Mesenchymal stem cell (in vitro differentiated cells and primary cell): Measurements from ENCODE around the gene MT1A.

Experiments
- DNase-seq: peaks from one replicate; pipeline ENCODE4 v3.0.0-alpha.2; 2013
- H2AFZ ChIP-seq: one replicate; pipeline ENCODE4 v1.6.1; 2013; ENCODE audit warnings: low read depth, mild to moderate bottlenecking, control low read depth, inconsistent platforms, low read length, moderate library complexity
- H2AK5ac ChIP-seq: 2 replicates; pipeline ENCODE4 v1.6.1; 2013; ENCODE audit warnings: low read length, moderate library complexity, mild to moderate bottlenecking, inconsistent platforms; ENCODE audit not compliant: severe bottlenecking
- H2BK120ac ChIP-seq: one replicate; pipeline ENCODE4 v1.6.1; 2013; ENCODE audit warnings: low read depth, mild to moderate bottlenecking, inconsistent platforms, low read length, moderate library complexity
- H2BK12ac ChIP-seq, 2 experiments: one replicate each; pipeline ENCODE4 v1.6.1; 2013; ENCODE audit warnings: inconsistent platforms in 2 of 2, low read length in 2 of 2, mild to moderate bottlenecking in 2 of 2, moderate library complexity in 2 of 2, control low read depth in 1 of 2
- H2BK15ac ChIP-seq: one replicate; pipeline ENCODE4 v1.6.1; 2013; ENCODE audit warnings: mild to moderate bottlenecking, low read depth, inconsistent platforms; ENCODE audit not compliant: poor library complexity, severe bottlenecking
- H2BK5ac ChIP-seq: 2 replicates; pipeline ENCODE4 v1.6.1; 2013; ENCODE audit warnings: low read depth, mild to moderate bottlenecking, low read length, control low read depth, inconsistent platforms; ENCODE audit not compliant: poor library complexity, severe bottlenecking
- H3K14ac ChIP-seq, 2 experiments: one replicate each; pipeline ENCODE4 v1.6.1; 2013; ENCODE audit warnings: inconsistent platforms in 2 of 2, low read length in 2 of 2, control low read depth in 1 of 2, mild to moderate bottlenecking in 1 of 2, moderate library complexity in 1 of 2
- H3K18ac ChIP-seq, 2 experiments: one replicate each; pipeline ENCODE4 v1.6.1; 2013; ENCODE audit warnings: inconsistent platforms in 2 of 2, low read length in 2 of 2, control low read depth in 1 of 2, low read depth in 1 of 2, mild to moderate bottlenecking in 1 of 2
- H3K23ac ChIP-seq, 2 experiments: one replicate each; pipeline ENCODE4 v1.6.1; 2013; ENCODE audit warnings: inconsistent platforms in 2 of 2, low read length in 2 of 2, mild to moderate bottlenecking in 2 of 2, moderate library complexity in 2 of 2, control low read depth in 1 of 2
- H3K27ac ChIP-seq: 2 replicates; pipeline ENCODE4 v1.5.1; 2013; ENCODE audit warnings: mild to moderate bottlenecking, moderate library complexity, low read length, control low read depth, inconsistent platforms; ENCODE audit not compliant: poor library complexity, severe bottlenecking
- H3K27me3 ChIP-seq, 2 experiments: 2 replicates each; pipeline versions ENCODE4 v1.6.1 to v1.7.0; 2013; ENCODE audit warnings: low read length in 2 of 2, mild to moderate bottlenecking in 2 of 2, moderate library complexity in 2 of 2, control low read depth in 1 of 2, inconsistent platforms in 1 of 2; ENCODE audit not compliant: control insufficient read depth in 1 of 2, insufficient read depth in 1 of 2
- H3K36me3 ChIP-seq, 2 experiments: 2 replicates each; pipeline versions ENCODE4 v1.6.1 to v1.7.0; 2013; ENCODE audit warnings: low read length in 2 of 2, control low read depth in 1 of 2, inconsistent platforms in 1 of 2, low read depth in 1 of 2, mild to moderate bottlenecking in 1 of 2; ENCODE audit not compliant: insufficient read depth in 2 of 2, control insufficient read depth in 1 of 2
- H3K4ac ChIP-seq, 2 experiments: one replicate each; pipeline ENCODE4 v1.6.1; 2013; ENCODE audit warnings: inconsistent platforms in 2 of 2, low read length in 2 of 2, mild to moderate bottlenecking in 2 of 2, moderate library complexity in 2 of 2, control low read depth in 1 of 2, low read depth in 1 of 2
- H3K4me1 ChIP-seq: 2 replicates; pipeline ENCODE4 v1.6.1; 2013; ENCODE audit warnings: low read depth, low read length, control low read depth; ENCODE audit not compliant: control insufficient read depth, insufficient read depth
- H3K4me2 ChIP-seq: 2 replicates; pipeline ENCODE4 v1.6.1; 2013; ENCODE audit warnings: low read length, mild to moderate bottlenecking, inconsistent platforms; ENCODE audit not compliant: poor library complexity, severe bottlenecking
- H3K4me3 ChIP-seq, 2 experiments: 2 replicates each; pipeline versions ENCODE4 v1.5.1 to v1.7.0; 2013; ENCODE audit warnings: low read length in 2 of 2, mild to moderate bottlenecking in 2 of 2, control low read depth in 1 of 2, low read depth in 1 of 2; ENCODE audit not compliant: insufficient read depth in 1 of 2
- H3K79me1 ChIP-seq: replicated peaks from 2 replicates; pipeline ENCODE4 v1.6.1; 2013; ENCODE audit warnings: mild to moderate bottlenecking, control low read depth, low read length, inconsistent platforms; ENCODE audit not compliant: poor library complexity, severe bottlenecking
- H3K9ac ChIP-seq: 2 replicates; pipeline ENCODE4 v1.7.0; 2013; ENCODE audit warnings: mild to moderate bottlenecking, low read length, moderate library complexity
- H3K9me3 ChIP-seq: 2 replicates; pipeline ENCODE4 v1.7.0; 2013; ENCODE audit warnings: mild to moderate bottlenecking, low read length; ENCODE audit not compliant: control insufficient read depth
- H4K8ac ChIP-seq: one replicate; pipeline ENCODE4 v1.6.1; 2013; ENCODE audit warnings: inconsistent platforms, mild to moderate bottlenecking, low read length, moderate library complexity
- H4K91ac ChIP-seq: one replicate; pipeline ENCODE4 v1.6.1; 2013; ENCODE audit warnings: mild to moderate bottlenecking, low read length, inconsistent platforms
- WGBS: methylation state at CpG from one replicate; pipeline ENCODE4 v1.1.7; 2013; ENCODE audit warnings: mixed read lengths; 5-methylcytosine and 5-hydroxymethylcytosine counted together

Gene MT1A

DNA sequence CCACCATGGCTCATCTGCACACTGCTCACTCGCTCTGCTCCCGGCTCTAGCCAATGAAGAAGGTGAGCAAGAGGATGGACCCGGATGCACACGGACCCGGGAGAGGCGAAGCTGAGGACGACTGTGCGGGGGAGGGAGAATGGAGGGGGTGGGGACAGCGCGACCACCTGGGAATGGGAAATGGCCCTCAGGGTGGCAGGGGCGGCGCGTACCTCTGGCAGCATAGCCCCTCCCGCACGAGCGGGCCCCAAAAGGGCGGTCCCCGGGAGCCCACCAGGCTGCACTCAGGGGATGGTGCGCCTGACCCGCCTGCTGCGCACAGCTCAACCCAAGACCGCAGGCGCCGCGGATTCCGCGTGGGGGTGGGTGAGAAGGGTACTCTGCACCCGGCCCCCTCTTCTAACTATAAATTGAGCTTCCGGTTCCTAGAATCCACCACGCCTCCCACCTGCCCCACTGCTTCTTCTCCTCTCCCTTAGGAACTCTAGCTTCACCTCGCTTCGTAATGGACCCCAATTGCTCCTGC lies 37.3 kb downstream of the MT1A start:
- peaks cover 7% of the 10 kb centered on the region for H3K4me1 ChIP-seq
- peak overlapping the region in 1 of 2 experiments; percentile 24 for H3K4me3 ChIP-seq
- no peak overlapping the region for H2BK120ac ChIP-seq
- H3K4me2 ChIP-seq = peak overlapping the region; percentile 24
- H3K23ac ChIP-seq = no peak overlapping the region
- under 1% methylated on average over 26 of the region's 32 CpGs for WGBS
- peaks cover 14 to 46% of the 10 kb centered on the region in 2 experiments for H3K27me3 ChIP-seq
- no peaks in the 10 kb centered on the region for H3K36me3 ChIP-seq
- H2BK12ac ChIP-seq = no peak overlapping the region
- no peak overlapping the region for H3K27ac ChIP-seq
- no peak overlapping the region for H2AK5ac ChIP-seq
- DNase-seq = no peak
- H2BK5ac ChIP-seq = no peak overlapping the region
- no peak overlapping the region for H3K14ac ChIP-seq
- no peaks in the 10 kb centered on the region for H3K79me1 ChIP-seq
- no peaks in the 10 kb centered on the region for H3K9me3 ChIP-seq
- H4K8ac ChIP-seq = no peak overlapping the region
- H3K9ac ChIP-seq = no peak overlapping the region
- H3K4ac ChIP-seq = no peak overlapping the region
- no peak overlapping the region for H2BK15ac ChIP-seq
- H3K18ac ChIP-seq = no peak overlapping the region
- no peak overlapping the region for H2AFZ ChIP-seq
- H4K91ac ChIP-seq = no peak overlapping the region

DNA sequence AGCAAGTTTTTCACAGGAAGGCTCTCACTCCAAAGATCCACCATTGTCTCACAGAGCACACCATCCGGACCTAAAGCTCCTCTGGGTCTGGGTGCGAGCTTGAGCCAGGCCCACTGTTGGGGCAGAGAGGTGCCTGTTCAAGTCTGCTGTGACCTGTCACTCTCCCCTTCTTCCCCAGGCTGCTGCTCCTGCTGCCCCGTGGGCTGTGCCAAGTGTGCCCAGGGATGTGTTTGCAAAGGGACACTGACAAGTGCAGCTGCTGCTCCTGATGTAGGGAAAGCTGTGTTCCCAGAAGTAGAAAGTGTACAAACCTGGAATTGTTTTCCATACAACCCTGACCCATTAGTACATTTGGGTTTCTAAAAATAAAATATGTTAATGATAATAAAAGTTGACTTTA lies 39.0 kb downstream of the MT1A start:
- no peak overlapping the region for H2BK12ac ChIP-seq
- no peak overlapping the region for H3K4ac ChIP-seq
- DNase-seq = no peak
- no peak overlapping the region for H3K9ac ChIP-seq
- no peak overlapping the region for H3K23ac ChIP-seq
- H3K79me1 ChIP-seq = no peaks in the 10 kb centered on the region
- H3K36me3 ChIP-seq = no peaks in the 10 kb centered on the region
- no peak overlapping the region for H3K18ac ChIP-seq
- H4K91ac ChIP-seq = no peak overlapping the region
- no peak overlapping the region for H2BK15ac ChIP-seq
- H2AFZ ChIP-seq = no peak overlapping the region
- no peak overlapping the region for H2BK120ac ChIP-seq
- H4K8ac ChIP-seq = no peak overlapping the region
- no peak overlapping the region for H3K4me3 ChIP-seq
- no peaks in the 10 kb centered on the region for H3K9me3 ChIP-seq
- H2AK5ac ChIP-seq = no peak overlapping the region
- 85% methylated on average over 3 of the region's 3 CpGs for WGBS
- H3K4me1 ChIP-seq = peaks cover 9% of the 10 kb centered on the region
- no peak overlapping the region for H2BK5ac ChIP-seq
- H3K4me2 ChIP-seq = no peak overlapping the region
- no peak overlapping the region for H3K14ac ChIP-seq
- H3K27me3 ChIP-seq = peaks cover 13 to 29% of the 10 kb centered on the region in 2 experiments
- no peak overlapping the region for H3K27ac ChIP-seq

DNA sequence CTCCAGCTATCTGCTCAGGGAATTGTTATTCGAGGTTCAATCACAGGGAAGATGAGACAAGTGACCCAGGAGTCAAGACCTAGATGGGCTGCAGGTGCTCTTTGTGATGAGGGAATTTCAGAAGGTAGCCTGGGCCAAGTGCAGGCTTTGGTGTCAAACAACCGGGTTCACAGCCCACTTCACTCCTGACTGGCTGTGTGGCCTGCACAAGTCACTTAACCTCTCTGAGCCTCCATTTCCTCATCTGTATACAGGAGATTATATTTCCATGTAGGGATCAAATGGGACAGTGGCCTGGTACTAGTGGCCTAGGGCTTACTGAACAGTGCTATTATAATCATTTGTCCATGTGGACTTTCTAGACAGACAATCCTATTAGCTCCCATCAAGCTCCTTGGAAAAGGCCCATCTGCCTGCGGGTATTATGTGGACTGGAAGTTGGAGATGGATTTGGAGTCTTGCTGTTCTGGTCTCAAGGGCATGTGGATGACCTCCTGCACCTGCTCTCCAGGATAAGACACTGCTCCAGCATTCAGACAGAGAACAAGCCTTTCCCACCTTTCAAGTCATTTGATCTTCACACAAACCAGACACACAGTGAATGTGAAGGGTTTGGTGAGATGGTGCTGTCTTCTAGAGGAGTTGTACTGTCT lies 40.7 kb downstream of the MT1A start:
- H2BK120ac ChIP-seq = no peak overlapping the region
- no peaks in the 10 kb centered on the region for H3K9me3 ChIP-seq
- H3K27ac ChIP-seq = no peak overlapping the region
- H3K9ac ChIP-seq = no peak overlapping the region
- peaks cover 10 to 24% of the 10 kb centered on the region in 2 experiments for H3K27me3 ChIP-seq
- no peak overlapping the region for H4K91ac ChIP-seq
- no peak overlapping the region for H3K4ac ChIP-seq
- H2AK5ac ChIP-seq = no peak overlapping the region
- H3K14ac ChIP-seq = no peak overlapping the region
- H3K36me3 ChIP-seq = no peaks in the 10 kb centered on the region
- no peak overlapping the region for H3K18ac ChIP-seq
- WGBS = 90% methylated on average over 2 of the region's 3 CpGs
- H3K79me1 ChIP-seq = no peaks in the 10 kb centered on the region
- no peak overlapping the region for H3K23ac ChIP-seq
- no peak overlapping the region for H2BK5ac ChIP-seq
- no peak overlapping the region for H3K4me3 ChIP-seq
- no peak overlapping the region for H2AFZ ChIP-seq
- DNase-seq = no peak
- peaks cover 16% of the 10 kb centered on the region for H3K4me1 ChIP-seq
- H2BK12ac ChIP-seq = no peak overlapping the region
- H2BK15ac ChIP-seq = no peak overlapping the region
- H3K4me2 ChIP-seq = no peak overlapping the region
- H4K8ac ChIP-seq = no peak overlapping the region

DNA sequence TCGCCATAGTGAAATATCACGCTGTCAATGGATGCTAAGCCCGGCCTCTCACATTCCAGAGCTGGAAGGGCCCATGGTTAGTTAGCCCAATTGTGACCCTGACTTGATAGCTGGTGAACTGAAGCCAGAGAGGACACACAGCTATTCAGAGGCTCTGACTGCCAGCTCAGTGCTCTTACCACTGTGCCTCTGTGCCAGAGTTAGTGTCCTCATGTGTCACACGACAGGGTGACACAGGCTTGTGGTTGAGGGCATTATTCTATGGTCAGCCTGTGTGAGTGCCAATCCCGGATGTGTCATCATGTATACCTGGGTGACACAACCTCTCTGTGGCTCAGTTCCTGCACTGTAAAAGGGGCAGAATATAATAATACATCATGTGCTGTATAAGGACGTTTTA lies 41.4 kb downstream of the MT1A start:
- DNase-seq = no peak
- Histone ChIP-seq H4K8ac (no peak overlapping the region), H2BK120ac (no peak overlapping the region), H3K27me3 (peaks cover 10 to 24% of the 10 kb centered on the region in 2 experiments), H3K4me2 (no peak overlapping the region), H3K36me3 (no peaks in the 10 kb centered on the region), H3K27ac (no peak overlapping the region), H2BK15ac (no peak overlapping the region), H3K79me1 (no peaks in the 10 kb centered on the region), H3K4me3 (no peak overlapping the region), H3K18ac (no peak overlapping the region), H3K4ac (no peak overlapping the region), H2AK5ac (no peak overlapping the region), H2AFZ (no peak overlapping the region), H3K9ac (no peak overlapping the region), H3K9me3 (no peaks in the 10 kb centered on the region), H3K4me1 (peaks cover 16% of the 10 kb centered on the region), H3K14ac (no peak overlapping the region), H2BK5ac (no peak overlapping the region), H2BK12ac (no peak overlapping the region), H3K23ac (no peak overlapping the region), H4K91ac (no peak overlapping the region)
- WGBS = 86% methylated on average over 5 of the region's 6 CpGs
